Aorta (tissue), 5 donors: ENCODE measurements around the gene FGFR4. TPM values are rescaled to one million over a fixed set of nuclear protein-coding genes. Genes with fewer than 3 reads are reported as not detected.
A peak's percentile ranks its signal among the peaks of the same experiment; 100 is the strongest.

Experiments used
- ATAC-seq: fragments of 200-7000 bp; cut with Tn5 transposase; one replicate; pipeline ENCODE4 v1.9.1; 2022; ENCODE audit warnings: moderate library complexity; ENCODE audit not compliant: low FRiP score
- DNase-seq, 2 donors: peaks; one replicate each; pipeline ENCODE4 v3.0.0-alpha.2; 2020
- H3K27ac ChIP-seq, 2 donors: one replicate each; pipeline ENCODE4 v1.5.1; 2013; ENCODE audit warnings: low read length in 2 of 2, mild to moderate bottlenecking in 2 of 2, moderate library complexity in 2 of 2, control low read depth in 1 of 2, inconsistent platforms in 1 of 2, low read depth in 1 of 2
- H3K27me3 ChIP-seq, 2 donors: one replicate each; pipeline ENCODE4 v1.6.1; 2013; ENCODE audit warnings: control low read depth in 1 of 2, low read length in 1 of 2, mild to moderate bottlenecking in 1 of 2, moderate library complexity in 1 of 2; ENCODE audit not compliant: insufficient read depth in 2 of 2, control insufficient read depth in 1 of 2
- H3K36me3 ChIP-seq, 2 donors: one replicate each; pipeline ENCODE4 v1.6.1; 2013; ENCODE audit warnings: control low read depth in 1 of 2, low read length in 1 of 2, mild to moderate bottlenecking in 1 of 2; ENCODE audit not compliant: insufficient read depth in 2 of 2, control insufficient read depth in 1 of 2
- H3K4me1 ChIP-seq, 2 donors: one replicate each; pipeline ENCODE4 v1.6.1; 2013; ENCODE audit warnings: low read length in 2 of 2, control low read depth in 1 of 2, mild to moderate bottlenecking in 1 of 2, moderate library complexity in 1 of 2; ENCODE audit not compliant: insufficient read depth in 2 of 2, control insufficient read depth in 1 of 2
- H3K4me3 ChIP-seq, 2 donors: one replicate each; pipeline ENCODE4 v1.5.1; 2013; ENCODE audit warnings: low read length in 2 of 2, control low read depth in 1 of 2, mild to moderate bottlenecking in 1 of 2
- H3K9me3 ChIP-seq: one replicate; pipeline ENCODE4 v1.6.1; 2013; ENCODE audit warnings: mild to moderate bottlenecking, low read length; ENCODE audit not compliant: control insufficient read depth
- WGBS, 2 donors: extraction: QIAGEN DNeasy Blood & Tissue Kit; methylation state at CpG; one replicate each; pipeline ENCODE4 v1.1.7; 2013; 5-methylcytosine and 5-hydroxymethylcytosine counted together
- intact Hi-C, 2 donors: fragments of 100-400 bp; cut with DNase I; formaldehyde crosslinking; loops; one replicate each; pipeline versions ENCODE4 v1.14.2 to v1.15.0; 2022
- polyA plus RNA-seq, 2 donors: library from polyadenylated mRNA; stranded (reverse); fragments of 200-250 nt; gene quantifications; one replicate each; pipeline ENCODE4 v1.2.3, GENCODE V29; 2013
- total RNA-seq, 2 donors: library from RNA; stranded (reverse); fragmentation: NEBNext Ultra II Directional; extraction: Animal tissue kit (Norgen Biotek cat#: 25700); gene quantifications; one replicate each; pipeline ENCODE4 v1.2.1, GENCODE V29; 2021
- donor health status: healthy with polysubstance abuse.
- donor health status: Bipolar disorder and iron deficiency.
- donor health status: DM: no; HTN: no; CAD: no.
- donor health status: DM: no; HTN: no; CAD: no.
- donor health status: DM: yes; HTN: yes; CAD: no.

The FGFR4 gene
- total and polyA plus RNA-seq, 4 donors = 0.18 to 0.57 (median 0.36) TPM

DNA sequence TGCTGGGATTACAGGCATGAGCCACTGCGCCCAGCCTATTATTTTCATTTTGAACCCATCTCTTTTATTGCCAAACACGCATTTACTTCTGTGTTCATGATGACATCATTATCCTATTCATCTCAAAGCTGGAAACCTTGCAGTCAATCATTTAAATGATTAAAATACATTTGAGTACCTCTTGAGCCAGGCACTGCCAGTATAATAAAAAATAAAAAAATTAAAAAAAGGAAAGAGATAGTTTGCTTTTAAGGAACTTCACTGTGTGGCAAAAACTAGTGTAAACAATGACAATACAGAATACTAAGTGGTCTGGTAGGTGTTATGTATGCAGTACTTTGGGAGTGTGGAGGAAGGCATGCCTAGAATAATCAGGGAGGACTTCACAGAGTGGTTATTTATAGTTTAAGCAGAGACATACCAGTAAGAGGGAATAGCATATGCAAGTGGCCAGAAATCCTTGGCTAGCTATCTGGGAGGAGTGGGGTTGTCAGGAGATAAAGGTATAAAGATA, 55.4 kb downstream of the FGFR4 start:
- no peaks in the 10 kb centered on the region for H3K27me3 ChIP-seq
- intact Hi-C loops = no loop called here
- no peak for ATAC-seq
- no peak for DNase-seq
- H3K4me1 ChIP-seq = no peaks in the 10 kb centered on the region
- no peak overlapping the region for H3K4me3 ChIP-seq
- no peak overlapping the region for H3K27ac ChIP-seq
- no peaks in the 10 kb centered on the region for H3K36me3 ChIP-seq
- H3K9me3 ChIP-seq = no peaks in the 10 kb centered on the region
- 77 to 78% methylated on average over 2 of the region's 2 CpGs for WGBS, 2 donors

DNA sequence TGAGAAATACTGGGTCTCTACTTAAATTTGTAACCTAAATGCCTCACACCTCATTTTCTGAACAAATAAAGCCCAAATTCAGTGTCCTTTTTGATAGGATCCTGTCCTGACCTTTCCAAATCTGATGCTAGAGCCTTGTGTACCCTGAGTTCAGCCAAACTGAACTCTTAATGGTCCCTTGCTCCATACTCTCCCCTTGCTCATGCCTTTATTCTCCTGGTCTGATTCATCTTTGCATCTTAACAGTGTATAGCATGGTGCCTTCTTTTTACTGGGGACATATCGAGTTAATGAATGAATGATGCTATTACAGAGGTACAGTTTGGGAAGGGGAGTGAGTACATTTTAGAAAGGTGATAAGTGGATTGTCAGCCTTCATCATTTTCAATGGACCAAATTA, 56.1 kb downstream of the FGFR4 start:
- DNase-seq (no peak), ATAC-seq (no peak)
- Histone ChIP-seq H3K27ac (no peak overlapping the region), H3K4me1 (no peaks in the 10 kb centered on the region), H3K27me3 (no peaks in the 10 kb centered on the region), H3K4me3 (no peak overlapping the region), H3K9me3 (no peaks in the 10 kb centered on the region), H3K36me3 (no peaks in the 10 kb centered on the region)
- intact Hi-C loops = no loop called here
- WGBS, 2 donors = 96 to 97% methylated on average over 1 of the region's 1 CpG

DNA sequence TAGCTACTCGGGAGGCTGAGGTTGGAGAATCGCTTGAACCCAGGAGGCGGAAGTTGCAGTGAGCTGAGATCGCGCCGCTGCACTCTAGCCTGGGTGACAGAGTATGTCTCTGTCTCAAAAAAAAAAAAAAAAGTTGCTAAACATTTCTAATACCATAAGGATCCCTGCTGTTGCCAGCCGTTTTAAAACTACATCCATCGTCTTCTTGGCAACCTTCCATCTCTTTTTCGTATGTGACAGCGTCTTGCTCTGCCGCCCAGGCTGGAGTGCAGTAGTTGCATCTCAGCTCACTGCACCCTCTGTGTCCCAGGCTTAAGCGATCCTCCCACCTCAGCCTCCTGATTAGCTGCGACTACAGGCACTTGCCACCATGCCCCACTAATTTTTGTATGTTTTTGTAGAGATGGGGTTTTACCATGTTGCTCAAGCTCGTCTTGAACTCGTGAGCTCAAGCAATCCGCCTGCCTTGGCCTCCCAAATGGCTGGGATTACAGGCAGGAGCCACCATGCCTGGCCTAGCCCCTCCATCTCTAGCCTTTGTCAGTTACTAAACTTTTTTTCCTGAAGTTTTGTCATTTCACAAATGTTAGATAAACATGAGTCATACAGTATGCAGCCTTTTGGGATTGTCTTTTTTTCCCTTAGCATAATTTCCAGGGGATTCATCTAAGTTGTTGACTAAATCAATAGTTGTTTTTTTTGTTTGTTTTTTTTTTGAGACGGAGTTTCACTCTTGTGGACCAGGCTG, 60.4 kb downstream of the FGFR4 start:
- peaks cover 0 to 3% of the 10 kb centered on the region in 2 donors for H3K36me3 ChIP-seq
- no peaks in the 10 kb centered on the region for H3K27me3 ChIP-seq
- ATAC-seq (no peak), DNase-seq (peak in 1 of 2 donors; percentile 54)
- WGBS, 2 donors = 79% methylated on average over 17 of the region's 17 CpGs
- H3K4me1 ChIP-seq = no peaks in the 10 kb centered on the region
- intact Hi-C loops = no loop called here
- no peak overlapping the region for H3K4me3 ChIP-seq
- no peak overlapping the region for H3K27ac ChIP-seq
- no peaks in the 10 kb centered on the region for H3K9me3 ChIP-seq

Other genes with a start within 250 kb of the FGFR4 start
- 10 to 100 TPM; 26.8 to 38.8 TPM for gene HK3, start 187.6 kb upstream of the FGFR4 start, total RNA-seq
- 1 to 10 TPM; 7.9 to 8.9 TPM for gene HK3, start 187.6 kb upstream of the FGFR4 start, polyA plus RNA-seq
- 10 to 100 TPM; 53.9 to 54.8 TPM for gene UIMC1, start 80.1 kb upstream of the FGFR4 start, total RNA-seq
- gene UIMC1, start 80.1 kb upstream of the FGFR4 start, polyA plus RNA-seq = 10 to 100 TPM; 26.3 to 35.2 TPM
- gene ZNF346, start 64.2 kb upstream of the FGFR4 start, total RNA-seq = 10 to 100 TPM; 16.8 to 25.7 TPM
- 1 to 10 TPM; 2.1 to 7.3 TPM for gene ZNF346, start 64.2 kb upstream of the FGFR4 start, polyA plus RNA-seq
- 10 to 100 TPM; 63.7 to 96.9 TPM for gene NSD1, start 46.9 kb downstream of the FGFR4 start, total RNA-seq
- 1 to 10 TPM; 6.8 to 6.9 TPM for gene NSD1, start 46.9 kb downstream of the FGFR4 start, polyA plus RNA-seq
- 10 to 100 TPM; 19.6 to 28.7 TPM for gene RAB24, start 216.8 kb downstream of the FGFR4 start, total RNA-seq
- 10 to 100 TPM; 49.6 to 80.7 TPM for gene RAB24, start 216.8 kb downstream of the FGFR4 start, polyA plus RNA-seq
- 10 to 100 TPM; 57.2 to 72.7 TPM for gene PRELID1, start 216.9 kb downstream of the FGFR4 start, total RNA-seq
- 100 to 1,000 TPM in 1 of 2 donors, 10 to 100 TPM in 1; 91.0 to 104 TPM for gene PRELID1, start 216.9 kb downstream of the FGFR4 start, polyA plus RNA-seq
- 1 to 10 TPM; 9.1 to 9.2 TPM for gene MXD3, start 225.0 kb downstream of the FGFR4 start, total RNA-seq
- gene MXD3, start 225.0 kb downstream of the FGFR4 start, polyA plus RNA-seq = 10 to 100 TPM in 1 of 2 donors, 1 to 10 TPM in 1; 4.1 to 52.6 TPM